K562 (cell line): ENCODE measurements around the gene ACBD3. TPM values are rescaled to one million over a fixed set of nuclear protein-coding genes. Genes with fewer than 3 reads are reported as not detected.
A peak's percentile ranks its signal among the peaks of the same experiment; 100 is the strongest.

Experiments used
- ATAC-seq: fragments of 200-7000 bp; cut with Tn5 transposase; 3 replicates; pipeline ENCODE4 v1.9.1; 2020; ENCODE audit warnings: moderate library complexity
- BruUV-seq: library from RNA; stranded (reverse); fragments of 400-500 nt; replicated peaks from 2 replicates; lab custom pipeline; 2021; lab: Mats Ljungman, UMichigan
- CTCF ChIA-PET: fragments of 300-600 bp; formaldehyde crosslinking; extraction: SDS; loops from one replicate; lab custom pipeline; 2021; ENCODE audit warnings: low intra/inter-chr PET ratio; lab: Yijun Ruan, JAX
- POLR2A ChIA-PET: fragments of 300-600, 350-650 bp; sonication (Branson Sonifier 250); formaldehyde crosslinking; extraction: SDS; loops from one replicate; lab custom pipeline; 2021; ENCODE audit warnings: antibody characterized with exemption, inconsistent platforms; lab: Yijun Ruan, JAX
- DNase-seq, 4 experiments: peaks; one replicate each; pipeline versions ENCODE4 v3.0.0 to v3.0.0-alpha.2; 2011 to 2018; ENCODE audit warnings: low spot score in 3 of 4, mixed read lengths in 3 of 4; ENCODE audit errors: extremely low read depth in 1 of 4
- FAIRE-seq: peaks from 2 replicates; lab custom pipeline; 2011; peaks lifted over from hg19 to GRCh38; lab: Jason Lieb, UNC
- H2AFZ ChIP-seq: 2 replicates; pipeline ENCODE4 v1.6.0; 2011; ENCODE audit warnings: low read depth, low read length, control low read depth, inconsistent platforms
- H3K27ac ChIP-seq: fragments of 200-600 bp; 3 replicates; pipeline ENCODE4 v1.8.0; 2011; ENCODE audit warnings: low read depth, mild to moderate bottlenecking, control low read depth, inconsistent platforms, low read length, moderate library complexity, mixed read lengths; ENCODE audit errors: extremely low read depth
- H3K27me3 ChIP-seq, 2 experiments: fragments of 300-600 bp in 1 of 2; 2 replicates in 1 of 2; 3 replicates in 1 of 2; pipeline versions ENCODE4 v1.6.0 to v1.8.0; 2011; ENCODE audit warnings: inconsistent platforms in 2 of 2, low read length in 2 of 2, mild to moderate bottlenecking in 1 of 2, mixed read lengths in 1 of 2, moderate library complexity in 1 of 2; ENCODE audit not compliant: control insufficient read depth in 2 of 2, insufficient read depth in 2 of 2
- H3K36me3 ChIP-seq: fragments of 300-600 bp; 3 replicates; pipeline ENCODE4 v1.8.0; 2011; ENCODE audit warnings: mild to moderate bottlenecking, low read length, inconsistent platforms; ENCODE audit not compliant: control insufficient read depth, insufficient read depth
- H3K4me1 ChIP-seq, 2 experiments: fragments of 200-600 bp in 1 of 2; replicated peaks in 1 of 2; 2 replicates in 1 of 2; 3 replicates in 1 of 2; pipeline versions ENCODE4 v1.5.1 to v1.8.0; 2011; ENCODE audit warnings: inconsistent platforms in 2 of 2, low read length in 2 of 2, mild to moderate bottlenecking in 1 of 2, mixed read lengths in 1 of 2, moderate library complexity in 1 of 2; ENCODE audit not compliant: control insufficient read depth in 2 of 2, insufficient read depth in 2 of 2
- H3K4me2 ChIP-seq: 2 replicates; pipeline ENCODE4 v1.6.1; 2011; ENCODE audit warnings: low read length, control low read depth, inconsistent platforms, mixed read lengths; ENCODE audit not compliant: insufficient read depth
- H3K4me3 ChIP-seq: fragments of 200-600 bp; sonication (generic), shearing (Covaris generic); 2 replicates; pipeline ENCODE4 v1.5.1; 2016; ENCODE audit warnings: control low read depth, inconsistent platforms
- H3K79me2 ChIP-seq: fragments of 200-600 bp; 3 replicates; pipeline ENCODE4 v1.8.0; 2011; ENCODE audit warnings: low read length, inconsistent platforms; ENCODE audit not compliant: control insufficient read depth, insufficient read depth
- H3K9ac ChIP-seq, 2 experiments: 2 replicates each; pipeline versions ENCODE4 v1.6.0 to v1.6.1; 2011; ENCODE audit warnings: low read depth in 2 of 2, low read length in 2 of 2, control low read depth in 1 of 2, inconsistent platforms in 1 of 2, mild to moderate bottlenecking in 1 of 2, mixed read lengths in 1 of 2; ENCODE audit not compliant: insufficient read depth in 1 of 2
- H3K9me1 ChIP-seq: one replicate; pipeline ENCODE4 v1.6.0; 2011; ENCODE audit warnings: inconsistent platforms, mild to moderate bottlenecking, low read length, moderate library complexity; ENCODE audit not compliant: control insufficient read depth, insufficient read depth
- H3K9me3 ChIP-seq: replicated peaks from 2 replicates; pipeline ENCODE4 v1.5.1; 2011; ENCODE audit warnings: low read depth, low read length, inconsistent platforms; ENCODE audit not compliant: control insufficient read depth, insufficient read depth
- H4K20me1 ChIP-seq: replicated peaks from 2 replicates; pipeline ENCODE4 v1.6.1; 2011; ENCODE audit warnings: low read length, inconsistent platforms, mixed read lengths; ENCODE audit not compliant: control insufficient read depth, insufficient read depth
- ATF1 ChIP-seq, 2 experiments: fragments of 450-650 bp in 1 of 2; IDR thresholded peaks; 2 replicates each; pipeline ENCODE4 v1.6.1; 2016; ENCODE audit warnings: missing compliant biosample characterization in 1 of 2, missing genetic modification characterization in 1 of 2
- POLR2A ChIP-seq: fragments of 450-650 bp; conservative IDR thresholded peaks from 2 replicates; pipeline ENCODE4 v1.6.1; 2016
- ZNF121 ChIP-seq: sonication (generic); formaldehyde crosslinking; conservative IDR thresholded peaks from 2 replicates; pipeline ENCODE4 v1.8.0; 2022; ENCODE audit warnings: missing genetic modification reagents
- ZNF449 ChIP-seq: fragments of 250-450 bp; sonication (Bioruptor Pico); IDR thresholded peaks from 2 replicates; pipeline ENCODE4 v1.8.0; 2022; ENCODE audit warnings: moderate library complexity, mild to moderate bottlenecking, inconsistent platforms
- ZNF717 ChIP-seq: fragments of 250-450 bp; sonication (Bioruptor Pico); IDR thresholded peaks from 2 replicates; pipeline ENCODE4 v1.5.0; 2021
- WGBS: fragments of 100-300 bp; shearing (Covaris generic); methylation state at CpG from one replicate; pipeline ENCODE4 v1.1.6; 2016; ENCODE audit warnings: low coverage, mixed read lengths; ENCODE audit not compliant: insufficient coverage; ENCODE audit errors: missing lambda C conversion rate; 5-methylcytosine and 5-hydroxymethylcytosine counted together
- in situ Hi-C: fragments of 300-500 bp; cut with MboI; formaldehyde crosslinking; loops from 4 replicates; pipeline ENCODE4 v1.15.0; 2018; ENCODE audit warnings: inconsistent platforms, mixed read lengths
- intact Hi-C: fragments of 100-400 bp; cut with micrococcal nuclease; formaldehyde crosslinking; loops from 2 replicates; pipeline ENCODE4 v1.14.2; 2022
- polyA plus RNA-seq, 8 experiments: library from polyadenylated mRNA; depleted of rRNA in 4 of 8; stranded (reverse) in 5 of 8; unstranded in 3 of 8; fragments of >200 nt; fragmentation: Nextera tagmentation in 2 of 8; fragmentation: Illumina TruSeq in 1 of 8; extraction: Ambion mirVana in 2 of 8; extraction: Trizol in 1 of 8; gene quantifications; 2 replicates each; pipeline versions ENCODE4 v1.2.1 to v1.2.3, GENCODE V29; 2011 to 2014; ENCODE audit warnings: inconsistent platforms in 1 of 8, missing spikeins in 1 of 8
- total RNA-seq, 7 experiments: library from RNA; depleted of rRNA in 6 of 7; stranded (reverse); fragments of >200 nt in 6 of 7; fragmentation: Illumina TruSeq in 2 of 7; extraction: Trizol in 2 of 7; gene quantifications; 2 replicates each; pipeline versions ENCODE4 v1.2.1 to v1.2.3, GENCODE V29; 2011 to 2021; ENCODE audit warnings: low replicate concordance in 1 of 7
- TF ChIP-seq, protein P1 (sequence below): sonication (generic); formaldehyde crosslinking; IDR thresholded peaks from 2 replicates; pipeline ENCODE4 v1.8.1; 2022; ENCODE audit warnings: missing genetic modification reagents

The ACBD3 gene
- total and polyA plus RNA-seq, 9 of the 15 experiments (the other 6 are each of a cell fraction or from before 2014, with no cell fraction given): 11.1 to 36.7 (median 26.9) TPM

- TF ChIP-seq, protein P1, sequence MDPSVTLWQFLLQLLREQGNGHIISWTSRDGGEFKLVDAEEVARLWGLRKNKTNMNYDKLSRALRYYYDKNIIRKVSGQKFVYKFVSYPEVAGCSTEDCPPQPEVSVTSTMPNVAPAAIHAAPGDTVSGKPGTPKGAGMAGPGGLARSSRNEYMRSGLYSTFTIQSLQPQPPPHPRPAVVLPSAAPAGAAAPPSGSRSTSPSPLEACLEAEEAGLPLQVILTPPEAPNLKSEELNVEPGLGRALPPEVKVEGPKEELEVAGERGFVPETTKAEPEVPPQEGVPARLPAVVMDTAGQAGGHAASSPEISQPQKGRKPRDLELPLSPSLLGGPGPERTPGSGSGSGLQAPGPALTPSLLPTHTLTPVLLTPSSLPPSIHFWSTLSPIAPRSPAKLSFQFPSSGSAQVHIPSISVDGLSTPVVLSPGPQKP (CRISPR knock-in tag): no peak
- TF ChIP-seq ATF1 (CRISPR knock-in tag; IDR thresholded peaks at IDR 0.05) (no peak), ATF1 (tag; IDR thresholded peaks at IDR 0.05) (no peak), ZNF717 (CRISPR knock-in tag) (no peak)
These were observed 9.7 kb downstream of the ACBD3 start (continued) for GRCh38 chr1:226176870-226177269.

DNA sequence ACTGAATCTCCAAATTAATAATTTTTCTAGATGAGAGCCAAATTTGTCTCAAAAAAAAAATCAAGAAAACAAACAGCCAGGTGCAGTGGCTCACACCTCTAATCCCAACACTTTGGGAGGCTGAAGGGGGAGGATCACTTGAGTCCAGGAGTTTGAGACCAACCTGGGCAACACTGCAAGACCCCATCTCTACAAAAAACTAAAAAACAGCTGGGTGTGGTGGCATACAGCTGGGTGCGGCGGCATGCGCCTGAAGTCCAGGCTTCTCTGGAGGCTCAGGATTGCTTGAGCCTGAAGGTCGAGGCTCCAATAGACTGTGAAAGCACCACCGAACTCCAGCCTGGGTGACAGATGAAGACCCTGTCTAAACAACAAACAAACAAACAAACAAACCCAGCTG lies 14.0 kb downstream of the ACBD3 start:
- 91% methylated on average over 5 of the region's 5 CpGs for WGBS
- H3K4me2 ChIP-seq: no peak overlapping the region
- no peak overlapping the region for H3K9ac ChIP-seq
- TF ChIP-seq ZNF121: peak; percentile 31; the same call in 1 of the 2 replicates
- 0 out of 2 replicates have a peak, but pooled peaks have one; percentile 24 for TF ChIP-seq POLR2A
- TF ChIP-seq ZNF449 (CRISPR knock-in tag): no peak
- H3K36me3 ChIP-seq: peaks cover 10% of the 10 kb centered on the region; the same call in 2 of the 3 replicates
- H3K27ac ChIP-seq: no peak overlapping the region
- H3K27me3 ChIP-seq: no peaks in the 10 kb centered on the region
- no peak overlapping the region for H2AFZ ChIP-seq
- ATAC-seq (no peak), DNase-seq (no peak), FAIRE-seq (no peak)
- ChIA-PET CTCF (no interaction called here), POLR2A (interaction anchor here (0.9 to 1.5 kb wide), 3 partner anchors 11 to 136 kb away, joined by 3 to 4 read pairs (median 4); partner anchors contain the start of gene LIN9)
- 0 out of 2 replicates have a peak, but pooled peaks cover 3% of the 10 kb centered on the region for H4K20me1 ChIP-seq
- H3K4me1 ChIP-seq: peaks cover 0 to 5% of the 10 kb centered on the region in 2 experiments; a peak in 2 of 5 replicates
- H3K79me2 ChIP-seq: peaks cover 63% of the 10 kb centered on the region
- H3K4me3 ChIP-seq: no peak overlapping the region
- intact Hi-C loops: no loop called here
- in situ Hi-C loops: no loop called here
- no peaks in the 10 kb centered on the region for H3K9me1 ChIP-seq
- no peaks in the 10 kb centered on the region for H3K9me3 ChIP-seq
- BruUV-seq: no TSS peak
